ENCODE measurements around the gene ZNF81. TPM values are rescaled to one million over a fixed set of nuclear protein-coding genes. Genes with fewer than 3 reads are reported as not detected.
"Not testable (repeated sequence)": the region's sequence is repeated elsewhere in the genome, so short reads cannot be mapped to it uniquely, and the experiment has no call there.

Gene ZNF81
- 7.1 and 8.5 TPM in 2 replicates for total RNA-seq (2014; rRNA removed; shearing (Covaris generic))
- polyA plus RNA-seq (2015; cell fraction: cytosol; rRNA removed) = 2.0 and 4.1 TPM in 2 replicates
- 16.7 and 18.7 TPM in 2 replicates for polyA plus RNA-seq (2015; cell fraction: nucleus; rRNA removed)

GRCh38 chrX:47836164-47837072 is at the start of gene ZNF81:
TSS of gene ZNF81 (plus strand) at chrX:47836902. CDS start at chrX:47846268, 9,366 bp downstream.
- in situ Hi-C loops (cut with HindIII; ENCODE audit: low pct_unique_long_range_greater_than_20kb, low sequenced_read_pairs) = no loop called here

GRCh38 chrX:47796433-47796906 is 40.2 kb upstream of the ZNF81 start:
- in situ Hi-C loops (cut with HindIII; ENCODE audit: low pct_unique_long_range_greater_than_20kb, low sequenced_read_pairs) = no loop called here
- no peak for DNase-seq (ENCODE audit: low read depth, low spot score)

More at GRCh38 chrX:47836164-47837072, at the start of gene ZNF81:
- DNase-seq (ENCODE audit: low read depth, low spot score) = peak; percentile 95

GRCh38 chrX:47797084-47797483 is 39.6 kb upstream of the ZNF81 start:
- in situ Hi-C loops (cut with HindIII; ENCODE audit: low pct_unique_long_range_greater_than_20kb, low sequenced_read_pairs) = no loop called here
- DNase-seq (ENCODE audit: low read depth, low spot score) = no peak

GRCh38 chrX:47798861-47799260 is 37.8 kb upstream of the ZNF81 start:
- in situ Hi-C loops (cut with HindIII; ENCODE audit: low pct_unique_long_range_greater_than_20kb, low sequenced_read_pairs) = no loop called here
- no peak for DNase-seq (ENCODE audit: low read depth, low spot score)

- peak; percentile 15 for DNase-seq (ENCODE audit: low read depth, low spot score)
- in situ Hi-C loops (cut with HindIII; ENCODE audit: low pct_unique_long_range_greater_than_20kb, low sequenced_read_pairs) = no loop called here
Observed at GRCh38 chrX:47802589-47802988, 34.1 kb upstream of the ZNF81 start.

GRCh38 chrX:47803103-47803502 is 33.6 kb upstream of the ZNF81 start:
- DNase-seq (ENCODE audit: low read depth, low spot score); in situ Hi-C loops (cut with HindIII; ENCODE audit: low pct_unique_long_range_greater_than_20kb, low sequenced_read_pairs): not testable (repeated sequence)

- in situ Hi-C loops (cut with HindIII; ENCODE audit: low pct_unique_long_range_greater_than_20kb, low sequenced_read_pairs) = no loop called here
- no peak for DNase-seq (ENCODE audit: low read depth, low spot score)
Observed at GRCh38 chrX:47804315-47804714, 32.4 kb upstream of the ZNF81 start.

GRCh38 chrX:47805844-47806243 is 30.9 kb upstream of the ZNF81 start:
- DNase-seq (ENCODE audit: low read depth, low spot score); in situ Hi-C loops (cut with HindIII; ENCODE audit: low pct_unique_long_range_greater_than_20kb, low sequenced_read_pairs): not testable (repeated sequence)

- in situ Hi-C loops (cut with HindIII; ENCODE audit: low pct_unique_long_range_greater_than_20kb, low sequenced_read_pairs) = not testable (repeated sequence)
Observed at GRCh38 chrX:47806415-47807271, 30.1 kb upstream of the ZNF81 start.

GRCh38 chrX:47807272-47807538 is 29.5 kb upstream of the ZNF81 start:
- DNase-seq (ENCODE audit: low read depth, low spot score); in situ Hi-C loops (cut with HindIII; ENCODE audit: low pct_unique_long_range_greater_than_20kb, low sequenced_read_pairs): not testable (repeated sequence)

More at GRCh38 chrX:47806415-47807271, 30.1 kb upstream of the ZNF81 start:
- not testable (repeated sequence) for DNase-seq (ENCODE audit: low read depth, low spot score)

GRCh38 chrX:47807548-47807947 is 29.2 kb upstream of the ZNF81 start:
- in situ Hi-C loops (cut with HindIII; ENCODE audit: low pct_unique_long_range_greater_than_20kb, low sequenced_read_pairs) = no loop called here

GRCh38 chrX:47808904-47809788 is 27.6 kb upstream of the ZNF81 start:
- in situ Hi-C loops (cut with HindIII; ENCODE audit: low pct_unique_long_range_greater_than_20kb, low sequenced_read_pairs) = no loop called here
- no peak for DNase-seq (ENCODE audit: low read depth, low spot score)

More at GRCh38 chrX:47807548-47807947, 29.2 kb upstream of the ZNF81 start:
- no peak for DNase-seq (ENCODE audit: low read depth, low spot score)

- in situ Hi-C loops (cut with HindIII; ENCODE audit: low pct_unique_long_range_greater_than_20kb, low sequenced_read_pairs) = no loop called here
- DNase-seq (ENCODE audit: low read depth, low spot score) = no peak
Observed at GRCh38 chrX:47814851-47815250, 21.9 kb upstream of the ZNF81 start.

- in situ Hi-C loops (cut with HindIII; ENCODE audit: low pct_unique_long_range_greater_than_20kb, low sequenced_read_pairs) = no loop called here
- no peak for DNase-seq (ENCODE audit: low read depth, low spot score)
Observed at GRCh38 chrX:47815901-47816845, 20.5 kb upstream of the ZNF81 start.

- DNase-seq (ENCODE audit: low read depth, low spot score) = no peak
- in situ Hi-C loops (cut with HindIII; ENCODE audit: low pct_unique_long_range_greater_than_20kb, low sequenced_read_pairs) = no loop called here
Observed at GRCh38 chrX:47817421-47817820, 19.3 kb upstream of the ZNF81 start.

- in situ Hi-C loops (cut with HindIII; ENCODE audit: low pct_unique_long_range_greater_than_20kb, low sequenced_read_pairs) = no loop called here
- DNase-seq (ENCODE audit: low read depth, low spot score) = no peak
Observed at GRCh38 chrX:47817897-47818296, 18.8 kb upstream of the ZNF81 start.
